Measurements from ENCODE around the gene MMEL1.
A peak's percentile ranks its signal among the peaks of the same experiment; 100 is the strongest.
"Not testable (repeated sequence)": the region's sequence is repeated elsewhere in the genome, so short reads cannot be mapped to it uniquely, and the experiment has no call there.

MMEL1 gene

GRCh38 chr1:2588661-2589430, 44.0 kb downstream of the MMEL1 start:
- no peak for DNase-seq

- DNase-seq: no peak
These were observed 44.8 kb downstream of the MMEL1 start for GRCh38 chr1:2587860-2588571.

- peak in 1 of 2 experiments; percentile 45 for DNase-seq
These were observed 45.6 kb downstream of the MMEL1 start for GRCh38 chr1:2587071-2587859.

- peak; percentile 95 for DNase-seq
These were observed 46.4 kb downstream of the MMEL1 start, which contains the start of gene PRXL2B for GRCh38 chr1:2586154-2587070. Gene PRXL2B, plus strand, starts transcription at chr1:2586777. Its CDS starts 109 bp downstream, at chr1:2586886.

GRCh38 chr1:2585318-2586092, 47.3 kb downstream of the MMEL1 start:
- DNase-seq: peak; percentile 94 to 98

- DNase-seq: peak in 1 of 2 experiments; percentile 5
These were observed 48.0 kb downstream of the MMEL1 start for GRCh38 chr1:2584686-2585317.

GRCh38 chr1:2583871-2584351, 48.9 kb downstream of the MMEL1 start:
- DNase-seq: no peak

- DNase-seq: no peak
These were observed 49.5 kb downstream of the MMEL1 start for GRCh38 chr1:2583331-2583791.

- no peak for DNase-seq
These were observed 50.4 kb downstream of the MMEL1 start for GRCh38 chr1:2582391-2582790.

- DNase-seq: no peak
These were observed 52.1 kb downstream of the MMEL1 start for GRCh38 chr1:2580691-2581090.

GRCh38 chr1:2578758-2579118, 54.1 kb downstream of the MMEL1 start:
- no peak for DNase-seq

GRCh38 chr1:2577565-2578075, 55.2 kb downstream of the MMEL1 start:
- DNase-seq: not testable (repeated sequence)

- no peak for DNase-seq
These were observed 56.8 kb downstream of the MMEL1 start for GRCh38 chr1:2575801-2576663.

- no peak for DNase-seq
These were observed 58.5 kb downstream of the MMEL1 start for GRCh38 chr1:2574350-2574749.

GRCh38 chr1:2573250-2573920, 59.4 kb downstream of the MMEL1 start:
- no peak for DNase-seq

- DNase-seq: no peak
These were observed 61.5 kb downstream of the MMEL1 start for GRCh38 chr1:2571348-2571747.

- DNase-seq: no peak
These were observed 62.5 kb downstream of the MMEL1 start for GRCh38 chr1:2570332-2570731.

GRCh38 chr1:2569703-2570102, 63.1 kb downstream of the MMEL1 start:
- not testable (repeated sequence) for DNase-seq

GRCh38 chr1:2569060-2569459, 63.8 kb downstream of the MMEL1 start:
- no peak for DNase-seq
